HG03064 (cell line): ENCODE data around the gene GK.
"Not testable (repeated sequence)": the region's sequence is repeated elsewhere in the genome, so short reads cannot be mapped to it uniquely, and the experiment has no call there.

ENCODE experiments used
- ATAC-seq: cut with Tn5 transposase; IDR thresholded peaks from one replicate; pipeline ENCODE4 v1.9.1; 2021; ENCODE audit warnings: low read depth; ENCODE audit not compliant: unreplicated experiment

GK gene

GRCh38 chrX:30693999-30694650 is 40.9 kb downstream of the GK start:
- ATAC-seq = no peak

GRCh38 chrX:30702736-30703135 is 49.5 kb downstream of the GK start:
- no peak for ATAC-seq

- ATAC-seq = no peak
Measured at GRCh38 chrX:30706216-30706775, 53.1 kb downstream of the GK start.

- ATAC-seq = no peak
Measured at GRCh38 chrX:30712214-30712613, 59.0 kb downstream of the GK start.

GRCh38 chrX:30713061-30713525 is 59.9 kb downstream of the GK start:
- ATAC-seq = peak; percentile 97

GRCh38 chrX:30714138-30714537 is 60.9 kb downstream of the GK start:
- ATAC-seq = no peak

GRCh38 chrX:30715976-30716375 is 62.8 kb downstream of the GK start:
- ATAC-seq = no peak

- no peak for ATAC-seq
Measured at GRCh38 chrX:30733852-30734660, 80.8 kb downstream of the GK start.

- no peak for ATAC-seq
Measured at GRCh38 chrX:30734782-30735181, 81.6 kb downstream of the GK start.

GRCh38 chrX:30735839-30736238 is 82.6 kb downstream of the GK start:
- ATAC-seq = peak; percentile 85

GRCh38 chrX:30741545-30741944 is 88.3 kb downstream of the GK start:
- ATAC-seq = no peak

GRCh38 chrX:30748342-30748960 is 95.2 kb downstream of the GK start:
- no peak for ATAC-seq

- ATAC-seq = no peak
Measured at GRCh38 chrX:30751497-30751896, 98.3 kb downstream of the GK start.

GRCh38 chrX:30762755-30763154 is 109.5 kb downstream of the GK start:
- ATAC-seq = no peak

- ATAC-seq = not testable (repeated sequence)
Measured at GRCh38 chrX:30773764-30774163, 120.5 kb downstream of the GK start.

GRCh38 chrX:30777575-30777974 is 124.4 kb downstream of the GK start:
- ATAC-seq = no peak

- ATAC-seq = no peak
Measured at GRCh38 chrX:30779453-30780030, 126.3 kb downstream of the GK start.
